Measurements from ENCODE around the gene DSTN.

DSTN gene

DNA sequence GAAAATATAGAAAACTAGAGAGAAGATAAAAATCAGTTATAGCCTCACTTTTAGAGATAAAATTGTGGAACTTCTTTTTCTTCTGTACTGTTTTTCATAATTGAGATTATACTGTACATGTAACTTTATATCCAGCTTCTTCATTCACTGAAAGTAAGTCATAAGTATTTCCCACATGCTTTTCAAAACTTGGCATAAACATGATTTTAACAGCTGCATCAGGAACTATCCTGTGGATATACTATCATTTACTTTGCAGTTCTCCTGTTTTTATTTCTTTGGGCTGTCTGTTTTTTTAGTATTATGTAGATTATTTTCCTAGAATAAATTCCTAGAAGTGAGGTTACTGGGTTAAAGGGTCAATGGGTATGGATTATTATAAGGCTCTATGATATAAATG, 14.8 kb downstream of the DSTN start:
- DNase-seq = no peak

GRCh38 chr20:17586250-17586649, 16.4 kb downstream of the DSTN start:
- no peak for DNase-seq

GRCh38 chr20:17587148-17587547, 17.3 kb downstream of the DSTN start:
- no peak for DNase-seq

GRCh38 chr20:17587824-17588223, 17.9 kb downstream of the DSTN start:
- DNase-seq = no peak

DNA sequence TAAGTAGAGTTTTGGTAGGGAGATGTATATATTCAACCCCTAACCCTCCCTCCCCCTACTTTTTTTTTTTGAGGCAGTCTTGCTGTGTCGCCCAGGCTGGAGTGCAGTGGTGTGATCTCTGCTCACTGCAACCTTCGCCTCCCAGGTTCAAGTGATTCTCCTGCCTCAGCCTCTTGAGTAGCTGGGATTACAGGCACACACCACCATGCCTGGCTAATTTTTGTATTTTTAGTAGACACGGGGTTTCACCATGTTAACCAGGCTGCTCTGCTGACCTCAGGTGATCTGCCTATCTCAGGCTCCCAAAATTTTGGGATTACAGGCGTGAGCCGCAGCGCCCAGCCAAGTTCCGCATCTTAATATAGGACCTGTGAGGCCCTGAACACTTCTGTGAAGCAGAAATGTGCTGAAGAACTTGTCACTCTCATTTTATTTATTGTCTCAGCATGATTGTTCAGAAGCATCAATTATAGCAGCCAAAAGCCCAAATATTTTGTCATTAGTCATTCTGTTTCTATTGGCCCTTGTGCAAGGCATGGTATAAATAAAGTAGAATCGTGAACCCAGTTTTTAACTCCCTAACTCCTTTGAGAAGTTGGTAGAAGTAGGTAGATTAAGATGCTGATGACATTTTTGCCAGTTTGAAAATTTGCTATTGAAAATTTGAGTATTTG, 19.4 kb downstream of the DSTN start:
- DNase-seq = no peak

GRCh38 chr20:17590245-17590644, 20.4 kb downstream of the DSTN start:
- no peak for DNase-seq

GRCh38 chr20:17593902-17594301, 24.0 kb downstream of the DSTN start:
- no peak for DNase-seq

DNA sequence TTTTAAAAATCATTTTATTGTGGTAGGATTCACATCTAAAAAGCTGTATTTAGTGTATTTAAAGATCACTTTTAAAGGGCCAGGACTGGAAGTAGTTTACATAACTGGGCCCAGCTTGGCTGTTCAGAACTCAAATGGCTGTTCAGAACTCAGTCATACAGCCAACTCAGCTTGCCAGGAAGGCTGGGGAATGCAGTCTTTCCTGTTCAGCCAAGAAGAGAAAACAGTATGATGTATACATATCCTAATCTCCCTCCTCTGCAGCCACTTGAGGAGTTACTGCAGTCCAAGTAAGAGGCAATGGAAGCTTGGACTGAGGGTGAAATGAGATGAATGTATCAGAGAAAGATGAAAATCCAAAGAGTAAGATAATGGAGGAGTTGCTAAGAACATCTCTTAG, 24.6 kb downstream of the DSTN start:
- no peak for DNase-seq

DNA sequence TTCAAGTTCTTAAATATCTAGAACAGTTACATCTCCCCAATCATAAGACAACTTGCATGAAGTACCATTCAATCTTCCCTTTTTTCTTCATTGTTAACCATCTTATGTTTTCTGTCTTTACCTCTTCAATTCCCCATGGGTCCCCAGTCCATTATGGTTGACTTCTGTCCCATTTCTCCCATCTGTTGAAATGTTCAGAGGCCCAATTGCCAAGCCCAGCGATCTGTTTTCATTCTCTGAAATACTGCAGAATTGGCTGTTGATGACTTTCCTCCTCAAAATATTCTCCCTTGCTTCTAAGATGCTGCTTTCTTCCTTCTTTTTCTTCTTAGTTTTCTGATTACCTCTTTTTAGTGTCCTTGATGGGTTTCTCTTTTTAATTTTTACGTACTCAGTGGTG, 26.0 kb downstream of the DSTN start:
- no peak for DNase-seq

- DNase-seq = no peak
Observed at GRCh38 chr20:17598013-17598550, 28.2 kb downstream of the DSTN start.

DNA sequence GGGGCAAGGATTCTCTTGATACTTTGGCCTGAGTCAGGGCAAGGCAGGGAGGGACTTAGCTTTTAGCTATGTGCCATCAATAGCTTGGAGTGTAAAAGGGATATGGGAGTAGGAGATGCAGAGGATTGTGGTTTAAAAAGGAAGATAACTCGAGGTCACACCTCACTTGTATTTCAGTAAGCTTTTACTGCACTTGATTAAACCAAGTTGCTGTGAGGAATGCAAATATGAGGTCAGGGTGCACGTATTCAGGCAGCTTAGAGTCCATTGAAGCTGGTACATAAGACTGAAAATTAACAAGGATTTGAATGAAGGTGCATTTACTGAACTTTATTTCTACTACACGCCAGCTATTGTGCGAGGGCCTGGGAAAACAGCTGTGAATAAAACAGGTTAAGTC, 32.1 kb downstream of the DSTN start:
- no peak for DNase-seq

GRCh38 chr20:17602493-17602892, 32.6 kb downstream of the DSTN start:
- DNase-seq = no peak

- DNase-seq = no peak
Observed at GRCh38 chr20:17605131-17605660, 35.3 kb downstream of the DSTN start.

- no peak for DNase-seq
Observed at GRCh38 chr20:17606001-17606400, 36.1 kb downstream of the DSTN start.

DNA sequence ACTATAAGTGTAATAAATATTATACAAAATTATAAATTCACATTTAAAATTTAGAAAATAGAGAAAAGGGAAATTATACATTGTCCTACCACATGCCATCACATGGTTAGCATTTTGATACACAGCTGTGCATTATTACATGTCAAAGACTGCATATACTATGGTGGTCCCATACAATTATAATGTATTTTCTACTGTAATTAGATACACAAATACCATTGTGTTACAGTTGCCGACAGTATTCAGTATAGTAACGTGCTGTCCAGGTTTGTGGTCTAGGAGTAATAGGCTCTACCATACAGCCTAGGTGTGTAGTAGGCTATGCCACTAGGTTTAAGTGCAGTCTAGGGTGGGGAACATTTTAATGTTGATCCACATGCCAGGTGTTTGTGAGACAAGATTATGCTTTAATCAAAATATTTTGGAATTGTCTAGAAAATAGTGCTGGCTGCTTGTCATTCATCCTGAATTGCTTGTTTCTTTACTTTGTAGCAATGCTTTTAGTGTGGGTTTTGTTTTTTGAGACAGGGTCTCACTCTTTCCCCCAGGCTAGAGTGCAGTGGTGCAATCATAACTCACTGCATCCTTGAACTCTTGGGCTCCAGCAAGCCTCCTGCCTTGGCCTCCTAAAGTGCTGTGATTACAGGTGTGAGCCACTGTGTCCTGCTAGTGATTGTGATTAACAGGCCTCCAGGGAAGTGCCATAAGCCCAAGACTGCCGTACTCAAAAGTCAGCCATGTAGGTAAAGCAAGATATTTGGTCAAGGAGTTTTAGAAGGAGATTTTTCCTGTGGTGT, 39.0 kb downstream of the DSTN start:
- DNase-seq = no peak

DNA sequence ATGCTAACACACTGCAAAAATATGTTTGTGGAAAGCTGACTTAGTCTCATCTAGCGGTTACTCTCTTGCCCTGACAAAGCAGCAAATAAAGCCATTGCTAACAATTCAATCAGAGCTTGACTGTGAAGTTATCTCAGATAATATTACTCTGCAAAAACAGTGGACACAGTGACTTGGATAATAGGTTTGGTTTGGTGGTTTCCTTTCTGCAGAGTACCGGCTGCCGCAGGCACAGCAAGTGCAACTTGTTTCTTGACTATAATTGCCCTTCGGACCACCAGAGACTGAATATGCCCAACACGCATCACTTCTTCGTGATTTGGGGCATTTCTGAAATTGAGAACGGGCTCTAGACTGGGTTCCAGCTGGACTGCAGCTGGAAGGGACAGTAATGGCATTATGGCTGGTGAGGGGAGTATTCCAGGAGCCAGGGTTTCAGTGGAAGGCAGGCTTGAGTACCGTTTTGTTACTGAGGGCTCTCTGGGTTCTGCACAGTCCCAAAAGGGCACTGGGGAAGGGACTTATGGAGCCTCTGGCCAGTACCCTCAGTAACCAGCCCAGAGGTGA, 40.0 kb downstream of the DSTN start:
- DNase-seq = no peak

DNA sequence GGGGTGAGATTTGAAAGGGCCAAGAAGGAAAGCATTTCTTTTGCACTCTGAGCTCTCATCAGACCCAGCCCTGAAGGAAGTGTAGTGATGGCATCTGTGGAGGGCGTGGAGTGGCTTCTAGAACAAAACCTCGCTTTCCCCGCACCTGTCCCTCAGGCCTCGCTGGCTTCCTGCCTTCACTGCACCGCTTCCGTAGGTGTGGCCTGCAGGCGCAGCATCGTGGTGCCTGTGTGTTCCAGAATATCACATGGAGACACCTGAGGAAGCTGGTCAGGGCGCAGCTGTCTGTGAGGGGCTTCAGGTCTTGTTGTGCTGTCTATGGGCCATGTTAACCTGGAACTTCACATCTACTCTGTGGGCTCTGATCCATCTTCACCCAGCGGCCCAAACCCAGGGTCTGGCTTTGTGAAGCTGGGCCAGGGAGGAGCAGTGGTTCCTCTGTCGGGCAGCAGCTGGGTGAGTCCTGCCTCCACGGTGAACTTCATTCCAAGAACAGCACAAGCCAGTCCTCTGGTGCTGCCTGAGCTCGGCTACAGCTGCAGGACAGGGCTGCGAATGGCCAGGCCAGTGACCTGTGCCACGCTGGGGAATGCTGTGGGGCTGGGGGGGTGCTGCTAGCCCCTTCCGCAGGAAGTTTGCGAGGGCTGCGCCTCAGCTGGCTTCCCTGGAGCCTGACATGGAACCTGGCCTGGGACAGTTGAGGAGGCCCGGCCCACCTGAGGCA, 40.9 kb downstream of the DSTN start:
- peak; percentile 54 for DNase-seq

- no peak for DNase-seq
Observed at GRCh38 chr20:17611290-17611539, 41.3 kb downstream of the DSTN start.

GRCh38 chr20:17611540-17612286, 41.8 kb downstream of the DSTN start:
- DNase-seq = no peak

- peak; percentile 31 for DNase-seq
Observed at GRCh38 chr20:17612287-17612991, 42.6 kb downstream of the DSTN start.

GRCh38 chr20:17612992-17613327, 43.1 kb downstream of the DSTN start:
- DNase-seq = no peak
